IMR-90 (cell line): ENCODE data around the gene UCK2. TPM values are rescaled to one million over a fixed set of nuclear protein-coding genes. Genes with fewer than 3 reads are reported as not detected.

Source experiments
- ATAC-seq: fragments of 200-7000 bp; cut with Tn5 transposase; 2 replicates; pipeline ENCODE4 v1.9.1; 2020; ENCODE audit warnings: low read depth, mild to moderate bottlenecking, moderate library complexity
- BruUV-seq: library from RNA; stranded (reverse); fragments of 400-500 nt; replicated peaks from 2 replicates; lab custom pipeline; 2021; lab: Mats Ljungman, UMichigan
- CTCF ChIA-PET: fragments of 300-600 bp; formaldehyde crosslinking; extraction: SDS; loops from one replicate; lab custom pipeline; 2021; ENCODE audit warnings: antibody characterized with exemption; lab: Yijun Ruan, JAX
- POLR2A ChIA-PET: fragments of 300-600 bp; sonication (Branson Sonifier 250); formaldehyde crosslinking; loops from one replicate; lab custom pipeline; 2022; ENCODE audit warnings: antibody characterized with exemption; ENCODE audit not compliant: unreplicated experiment; lab: Charles Lee
- DNase-seq: peaks from one replicate; pipeline ENCODE4 v3.0.0; 2013
- H2AFZ ChIP-seq: replicated peaks from 2 replicates; pipeline ENCODE3; 2013; ENCODE audit warnings: low read length, mild to moderate bottlenecking; ENCODE audit not compliant: poor library complexity
- H2AK5ac ChIP-seq: 2 replicates; pipeline ENCODE4 v1.6.1; 2013; ENCODE audit warnings: low read depth, low read length, inconsistent platforms
- H2AK9ac ChIP-seq: replicated peaks from 2 replicates; pipeline ENCODE3; 2013; ENCODE audit warnings: mild to moderate bottlenecking, low read depth, low read length, moderate library complexity; ENCODE audit not compliant: poor library complexity
- H2BK120ac ChIP-seq: 2 replicates; pipeline ENCODE4 v1.6.1; 2013; ENCODE audit warnings: low read depth, low read length, inconsistent platforms
- H2BK15ac ChIP-seq: 3 replicates; pipeline ENCODE4 v1.6.1; 2013; ENCODE audit warnings: low read depth, low read length, inconsistent platforms
- H2BK20ac ChIP-seq: 2 replicates; pipeline ENCODE4 v1.6.1; 2013; ENCODE audit warnings: low read depth, mild to moderate bottlenecking, inconsistent platforms, low read length, moderate library complexity
- H2BK5ac ChIP-seq: 2 replicates; pipeline ENCODE4 v1.6.1; 2013; ENCODE audit warnings: mild to moderate bottlenecking, low read depth, low read length, inconsistent platforms; ENCODE audit not compliant: poor library complexity, severe bottlenecking
- H3K14ac ChIP-seq: replicated peaks from 2 replicates; pipeline ENCODE4 v1.6.1; 2013; ENCODE audit warnings: low read depth, low read length, inconsistent platforms
- H3K18ac ChIP-seq: 2 replicates; pipeline ENCODE4 v1.6.1; 2013; ENCODE audit warnings: low read depth, low read length, control low read depth
- H3K23ac ChIP-seq: 2 replicates; pipeline ENCODE4 v1.6.1; 2013; ENCODE audit warnings: low read depth, low read length, inconsistent platforms
- H3K27ac ChIP-seq: 2 replicates; pipeline ENCODE4 v1.5.1; 2013; ENCODE audit warnings: mild to moderate bottlenecking, control low read depth, low read length; ENCODE audit not compliant: insufficient read depth
- H3K27me3 ChIP-seq: 2 replicates; pipeline ENCODE4 v1.6.1; 2013; ENCODE audit warnings: low read length; ENCODE audit not compliant: control insufficient read depth, insufficient read depth
- H3K36me3 ChIP-seq: 2 replicates; pipeline ENCODE4 v1.6.1; 2013; ENCODE audit warnings: low read length, mixed read lengths; ENCODE audit not compliant: control insufficient read depth, insufficient read depth
- H3K4ac ChIP-seq: 2 replicates; pipeline ENCODE4 v1.6.1; 2013; ENCODE audit warnings: low read depth, low read length, inconsistent platforms
- H3K4me1 ChIP-seq: 2 replicates; pipeline ENCODE4 v1.6.1; 2013; ENCODE audit warnings: low read length, mixed read lengths; ENCODE audit not compliant: control insufficient read depth, insufficient read depth
- H3K4me2 ChIP-seq: 2 replicates; pipeline ENCODE4 v1.6.1; 2013; ENCODE audit warnings: low read depth, mild to moderate bottlenecking, control low read depth, low read length, moderate library complexity
- H3K4me3 ChIP-seq: 2 replicates; pipeline ENCODE4 v1.5.1; 2013; ENCODE audit warnings: low read depth, mild to moderate bottlenecking, control low read depth, low read length, moderate library complexity; ENCODE audit not compliant: insufficient read depth
- H3K56ac ChIP-seq: 2 replicates; pipeline ENCODE4 v1.6.1; 2013; ENCODE audit warnings: low read length, inconsistent platforms; ENCODE audit not compliant: insufficient read depth; ENCODE audit errors: extremely low read depth
- H3K79me1 ChIP-seq, 2 experiments: 2 replicates each; pipeline ENCODE4 v1.6.1; 2013; ENCODE audit warnings: low read length in 2 of 2, inconsistent platforms in 1 of 2, low read depth in 1 of 2
- H3K9ac ChIP-seq: 2 replicates; pipeline ENCODE4 v1.6.1; 2013; ENCODE audit warnings: low read depth, low read length, control low read depth
- H3K9me1 ChIP-seq: 2 replicates; pipeline ENCODE4 v1.6.1; 2013; ENCODE audit warnings: low read length, inconsistent platforms; ENCODE audit not compliant: insufficient read depth
- H3K9me3 ChIP-seq: 2 replicates; pipeline ENCODE4 v1.6.1; 2013; ENCODE audit warnings: low read length; ENCODE audit not compliant: control insufficient read depth, insufficient read depth
- H4K20me1 ChIP-seq: 2 replicates; pipeline ENCODE4 v1.6.1; 2013; ENCODE audit warnings: low read length, inconsistent platforms; ENCODE audit not compliant: insufficient read depth
- H4K5ac ChIP-seq: 2 replicates; pipeline ENCODE4 v1.6.1; 2013; ENCODE audit warnings: mild to moderate bottlenecking, low read depth, low read length, control low read depth
- H4K8ac ChIP-seq, 2 experiments: 2 replicates each; pipeline ENCODE4 v1.6.1; 2013; ENCODE audit warnings: low read depth in 2 of 2, low read length in 2 of 2, control low read depth in 1 of 2, inconsistent platforms in 1 of 2
- H4K91ac ChIP-seq: 2 replicates; pipeline ENCODE4 v1.6.1; 2013; ENCODE audit warnings: low read depth, low read length, inconsistent platforms; ENCODE audit not compliant: insufficient read depth
- BHLHE40 ChIP-seq: fragments of 150-350 bp; IDR thresholded peaks from 2 replicates; pipeline ENCODE4 v1.6.1; 2016; ENCODE audit warnings: mild to moderate bottlenecking, low read depth, low read length
- CEBPB ChIP-seq: IDR thresholded peaks from 2 replicates; pipeline ENCODE4 v1.6.1; 2012; ENCODE audit warnings: low read depth, low read length, improper control_type of control experiment
- CHD1 ChIP-seq: IDR thresholded peaks from 2 replicates; pipeline ENCODE4 v1.6.1; 2012; ENCODE audit warnings: low read depth, low read length, improper control_type of control experiment
- FOS ChIP-seq: fragments of 150-350 bp; IDR thresholded peaks from 2 replicates; pipeline ENCODE4 v1.6.1; 2016; ENCODE audit warnings: low read depth, low read length
- MAFK ChIP-seq: IDR thresholded peaks from 2 replicates; pipeline ENCODE4 v1.6.1; 2012; ENCODE audit warnings: low read depth, low read length, improper control_type of control experiment
- MAZ ChIP-seq: IDR thresholded peaks from 2 replicates; pipeline ENCODE4 v1.6.1; 2012; ENCODE audit warnings: low read depth, mild to moderate bottlenecking, low read length, improper control_type of control experiment, moderate library complexity, borderline replicate concordance
- MXI1 ChIP-seq: IDR thresholded peaks from 2 replicates; pipeline ENCODE4 v1.6.1; 2012; ENCODE audit warnings: low read depth, mild to moderate bottlenecking, low read length, moderate library complexity, borderline replicate concordance
- NFE2L2 ChIP-seq: fragments of 150-350 bp; IDR thresholded peaks from 2 replicates; pipeline ENCODE4 v1.6.1; 2016; ENCODE audit warnings: low read depth, mild to moderate bottlenecking, low read length
- POLR2A ChIP-seq: IDR thresholded peaks from 2 replicates; pipeline ENCODE4 v1.6.1; 2012; ENCODE audit warnings: mild to moderate bottlenecking, low read depth, low read length
- RAD21 ChIP-seq: IDR thresholded peaks from 2 replicates; pipeline ENCODE4 v1.6.1; 2012; ENCODE audit warnings: low read length, improper control_type of control experiment
- RCOR1 ChIP-seq: IDR thresholded peaks from 2 replicates; pipeline ENCODE4 v1.6.1; 2012; ENCODE audit warnings: mild to moderate bottlenecking, low read length, improper control_type of control experiment; ENCODE audit not compliant: insufficient replicate concordance
- RFX5 ChIP-seq: IDR thresholded peaks from 2 replicates; pipeline ENCODE4 v1.8.0; 2012; ENCODE audit warnings: low read depth, mild to moderate bottlenecking, low read length, moderate library complexity
- SMC3 ChIP-seq: fragments of 150-350 bp; IDR thresholded peaks from 2 replicates; pipeline ENCODE4 v1.6.1; 2016; ENCODE audit warnings: low read depth, mild to moderate bottlenecking, antibody characterized with exemption, low read length, moderate library complexity
- WGBS, 2 experiments: methylation state at CpG; one replicate each; pipeline versions ENCODE4 v1.1.5 to v1.1.7; 2013; ENCODE audit warnings: missing lambda C conversion rate in 2 of 2; ENCODE audit not compliant: insufficient read length in 1 of 2; ENCODE audit errors: extremely low coverage in 2 of 2; 5-methylcytosine and 5-hydroxymethylcytosine counted together
- dilution Hi-C: fragments of 300-500 bp; cut with HindIII; formaldehyde crosslinking; loops from one replicate; pipeline ENCODE4 v1.14.3; 2018; ENCODE audit warnings: low sequenced_read_pairs; ENCODE audit not compliant: unreplicated experiment
- in situ Hi-C: fragments of 300-500 bp; cut with MboI; formaldehyde crosslinking; loops from 3 replicates; pipeline ENCODE4 v1.14.3; 2019; ENCODE audit warnings: low sequenced_read_pairs, inconsistent platforms, mixed read lengths
- intact Hi-C: fragments of 100-400 bp; cut with micrococcal nuclease; formaldehyde crosslinking; loops from 2 replicates; pipeline ENCODE4 v1.10.0; 2022
- polyA plus RNA-seq, 3 experiments: library from polyadenylated mRNA; depleted of rRNA; stranded (reverse); fragments of >200 nt; gene quantifications; 2 replicates each; pipeline ENCODE4 v1.2.3, GENCODE V29; 2012; ENCODE audit warnings: low replicate concordance in 1 of 3
- total RNA-seq: library from RNA; depleted of rRNA; stranded (reverse); fragments of >200 nt; gene quantifications from 2 replicates; pipeline ENCODE4 v1.2.3, GENCODE V29; 2012
- TF ChIP-seq, protein P1 (sequence below): conservative IDR thresholded peaks from 2 replicates; pipeline ENCODE4 v1.5.1; 2012; ENCODE audit warnings: mild to moderate bottlenecking, low read depth, low read length, improper control_type of control experiment
- TF ChIP-seq, protein P2 (sequence below): fragments of 150-350 bp; IDR thresholded peaks from 2 replicates; pipeline ENCODE4 v1.6.1; 2016; ENCODE audit warnings: low read depth, mild to moderate bottlenecking, low read length, moderate library complexity, borderline replicate concordance
- TF ChIP-seq, protein P3 (sequence below): fragments of 150-350 bp; IDR thresholded peaks from 2 replicates; pipeline ENCODE4 v1.6.1; 2017; ENCODE audit warnings: mild to moderate bottlenecking, antibody characterized with exemption, low read length, low read depth

UCK2 gene
- total and polyA plus RNA-seq, 2 of the 4 experiments (the other 2 are of a cell fraction): 83.0 to 87.8 TPM

DNA sequence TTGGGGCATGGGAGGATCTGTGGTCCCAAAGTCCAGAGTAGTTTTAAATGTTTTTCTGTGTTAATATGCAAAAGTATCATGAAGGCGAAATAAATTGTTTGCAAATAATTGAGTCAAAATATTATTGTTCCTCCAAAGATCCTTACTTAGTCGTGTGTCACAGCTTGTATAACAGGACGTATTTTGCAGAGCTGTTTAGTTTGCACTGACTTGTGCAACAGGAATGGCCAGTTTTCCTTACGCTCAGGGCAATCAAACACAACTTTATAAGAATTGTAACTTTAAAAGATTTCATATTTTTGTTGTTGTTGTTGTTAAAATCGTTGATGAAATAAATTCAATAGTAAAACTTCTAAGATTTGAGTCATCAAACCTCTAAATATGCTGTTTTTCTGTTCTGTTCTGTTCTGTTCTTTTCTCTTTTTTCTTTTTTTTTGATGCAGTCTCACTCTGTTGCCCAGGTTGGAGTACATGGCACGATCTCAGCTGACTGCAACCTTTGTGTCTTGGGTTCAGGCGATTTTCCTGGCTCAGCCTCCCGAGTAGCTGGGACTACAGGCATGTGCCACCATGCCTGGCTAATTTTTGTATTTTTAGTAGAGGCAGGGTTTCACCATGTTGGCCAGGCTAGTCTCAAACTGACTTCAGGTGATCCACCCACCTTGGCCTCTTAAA lies 60.6 kb downstream of the UCK2 start:
- H4K8ac ChIP-seq: no peak overlapping the region
- in situ Hi-C loops: no loop called here
- ATAC-seq (no peak), DNase-seq (no peak)
- no peak overlapping the region for H4K91ac ChIP-seq
- no peak overlapping the region for H2AFZ ChIP-seq
- H3K4me1 ChIP-seq: peaks cover 18% of the 10 kb centered on the region
- BruUV-seq: no TSS peak
- H3K4me3 ChIP-seq: no peak overlapping the region
- no peak overlapping the region for H2BK5ac ChIP-seq
- H4K5ac ChIP-seq: no peak overlapping the region
- CTCF ChIA-PET: no interaction called here
- peaks cover 16% of the 10 kb centered on the region for H3K36me3 ChIP-seq
- H3K9me1 ChIP-seq: peaks cover 37% of the 10 kb centered on the region
- TF ChIP-seq MXI1 (no peak), MAZ (no peak), CHD1 (no peak), BHLHE40 (no peak), RAD21 (no peak), CEBPB (no peak), RFX5 (no peak), MAFK (no peak), SMC3 (no peak), FOS (no peak), RCOR1 (no peak), POLR2A (no peak), NFE2L2 (no peak)
- TF ChIP-seq, protein P1, sequence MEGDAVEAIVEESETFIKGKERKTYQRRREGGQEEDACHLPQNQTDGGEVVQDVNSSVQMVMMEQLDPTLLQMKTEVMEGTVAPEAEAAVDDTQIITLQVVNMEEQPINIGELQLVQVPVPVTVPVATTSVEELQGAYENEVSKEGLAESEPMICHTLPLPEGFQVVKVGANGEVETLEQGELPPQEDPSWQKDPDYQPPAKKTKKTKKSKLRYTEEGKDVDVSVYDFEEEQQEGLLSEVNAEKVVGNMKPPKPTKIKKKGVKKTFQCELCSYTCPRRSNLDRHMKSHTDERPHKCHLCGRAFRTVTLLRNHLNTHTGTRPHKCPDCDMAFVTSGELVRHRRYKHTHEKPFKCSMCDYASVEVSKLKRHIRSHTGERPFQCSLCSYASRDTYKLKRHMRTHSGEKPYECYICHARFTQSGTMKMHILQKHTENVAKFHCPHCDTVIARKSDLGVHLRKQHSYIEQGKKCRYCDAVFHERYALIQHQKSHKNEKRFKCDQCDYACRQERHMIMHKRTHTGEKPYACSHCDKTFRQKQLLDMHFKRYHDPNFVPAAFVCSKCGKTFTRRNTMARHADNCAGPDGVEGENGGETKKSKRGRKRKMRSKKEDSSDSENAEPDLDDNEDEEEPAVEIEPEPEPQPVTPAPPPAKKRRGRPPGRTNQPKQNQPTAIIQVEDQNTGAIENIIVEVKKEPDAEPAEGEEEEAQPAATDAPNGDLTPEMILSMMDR: no peak
- TF ChIP-seq, protein P2, sequence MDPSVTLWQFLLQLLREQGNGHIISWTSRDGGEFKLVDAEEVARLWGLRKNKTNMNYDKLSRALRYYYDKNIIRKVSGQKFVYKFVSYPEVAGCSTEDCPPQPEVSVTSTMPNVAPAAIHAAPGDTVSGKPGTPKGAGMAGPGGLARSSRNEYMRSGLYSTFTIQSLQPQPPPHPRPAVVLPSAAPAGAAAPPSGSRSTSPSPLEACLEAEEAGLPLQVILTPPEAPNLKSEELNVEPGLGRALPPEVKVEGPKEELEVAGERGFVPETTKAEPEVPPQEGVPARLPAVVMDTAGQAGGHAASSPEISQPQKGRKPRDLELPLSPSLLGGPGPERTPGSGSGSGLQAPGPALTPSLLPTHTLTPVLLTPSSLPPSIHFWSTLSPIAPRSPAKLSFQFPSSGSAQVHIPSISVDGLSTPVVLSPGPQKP: no peak
- TF ChIP-seq, protein P3, sequence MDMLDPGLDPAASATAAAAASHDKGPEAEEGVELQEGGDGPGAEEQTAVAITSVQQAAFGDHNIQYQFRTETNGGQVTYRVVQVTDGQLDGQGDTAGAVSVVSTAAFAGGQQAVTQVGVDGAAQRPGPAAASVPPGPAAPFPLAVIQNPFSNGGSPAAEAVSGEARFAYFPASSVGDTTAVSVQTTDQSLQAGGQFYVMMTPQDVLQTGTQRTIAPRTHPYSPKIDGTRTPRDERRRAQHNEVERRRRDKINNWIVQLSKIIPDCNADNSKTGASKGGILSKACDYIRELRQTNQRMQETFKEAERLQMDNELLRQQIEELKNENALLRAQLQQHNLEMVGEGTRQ: no peak
- H2AK9ac ChIP-seq: no peak overlapping the region
- no peak overlapping the region for H2AK5ac ChIP-seq
- POLR2A ChIA-PET: no interaction called here
- no peaks in the 10 kb centered on the region for H3K9me3 ChIP-seq
- H3K18ac ChIP-seq: no peak overlapping the region
- dilution Hi-C loops: no loop called here
- intact Hi-C loops: no loop called here
- no peak overlapping the region for H3K4me2 ChIP-seq
- no peak overlapping the region for H2BK20ac ChIP-seq
- H3K14ac ChIP-seq: no peak overlapping the region
- 80% methylated on average over 1 of the region's 8 CpGs; no CpG with 5 or more reads in 1 of the 2 experiments for WGBS, 2 experiments
- H2BK120ac ChIP-seq: no peak overlapping the region
- peaks cover 73 to 89% of the 10 kb centered on the region in 2 experiments for H3K79me1 ChIP-seq
- H3K56ac ChIP-seq: no peak overlapping the region
- H3K27ac ChIP-seq: no peak overlapping the region
- H4K20me1 ChIP-seq: peaks cover 18% of the 10 kb centered on the region
- H3K9ac ChIP-seq: no peak overlapping the region
- H3K23ac ChIP-seq: no peak overlapping the region
- H3K4ac ChIP-seq: no peak overlapping the region
- no peaks in the 10 kb centered on the region for H3K27me3 ChIP-seq
- no peak overlapping the region for H2BK15ac ChIP-seq
